ENCODE data around the gene NFIA. TPM values are rescaled to one million over a fixed set of nuclear protein-coding genes. Genes with fewer than 3 reads are reported as not detected.

The NFIA gene
- total and polyA plus RNA-seq, 2 of the 13 experiments (the other 11 are each of a cell fraction or from before 2014, with no cell fraction given), result 14.7 to 28.5 TPM

DNA sequence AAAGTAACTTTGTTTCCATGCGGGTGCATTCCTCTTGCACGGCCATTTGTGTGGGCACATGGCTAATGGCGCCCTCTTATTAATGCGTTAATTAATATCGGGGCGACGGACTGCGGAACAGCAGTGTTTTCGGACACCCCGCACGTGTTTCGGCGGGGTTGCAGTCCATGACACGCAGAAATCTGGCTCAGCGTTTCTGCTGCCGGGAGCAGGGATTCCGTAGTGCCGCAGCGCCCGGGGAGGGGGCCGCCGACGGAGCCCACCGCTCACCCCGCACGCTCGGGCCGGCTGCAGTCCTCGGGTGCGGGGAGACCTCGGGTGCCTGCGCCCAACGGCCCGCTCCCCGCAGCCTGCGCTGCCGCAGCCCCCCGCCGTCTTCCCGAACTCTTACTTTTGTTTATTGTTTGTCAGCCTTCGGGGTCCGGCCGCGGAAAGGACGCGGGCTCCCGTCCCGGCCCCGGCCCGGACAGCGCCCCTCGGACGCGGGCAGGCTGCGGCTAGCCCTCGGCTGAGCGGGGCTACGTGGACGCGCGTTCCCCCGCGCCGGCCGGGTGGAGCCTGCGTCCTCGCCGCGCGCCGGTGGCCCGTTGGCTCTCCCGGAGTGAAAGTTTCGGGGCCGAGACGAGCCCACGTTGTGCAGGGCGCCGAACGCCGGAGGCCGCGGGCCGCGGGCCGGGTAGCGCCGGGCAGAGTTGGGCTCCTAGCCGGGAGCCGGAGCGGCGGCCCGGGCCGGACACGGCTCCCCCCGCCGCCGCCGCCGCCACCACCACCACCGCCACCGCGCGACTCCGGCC lies 849 bp downstream of the NFIA start (continued):
- TF ChIP-seq, protein P1, sequence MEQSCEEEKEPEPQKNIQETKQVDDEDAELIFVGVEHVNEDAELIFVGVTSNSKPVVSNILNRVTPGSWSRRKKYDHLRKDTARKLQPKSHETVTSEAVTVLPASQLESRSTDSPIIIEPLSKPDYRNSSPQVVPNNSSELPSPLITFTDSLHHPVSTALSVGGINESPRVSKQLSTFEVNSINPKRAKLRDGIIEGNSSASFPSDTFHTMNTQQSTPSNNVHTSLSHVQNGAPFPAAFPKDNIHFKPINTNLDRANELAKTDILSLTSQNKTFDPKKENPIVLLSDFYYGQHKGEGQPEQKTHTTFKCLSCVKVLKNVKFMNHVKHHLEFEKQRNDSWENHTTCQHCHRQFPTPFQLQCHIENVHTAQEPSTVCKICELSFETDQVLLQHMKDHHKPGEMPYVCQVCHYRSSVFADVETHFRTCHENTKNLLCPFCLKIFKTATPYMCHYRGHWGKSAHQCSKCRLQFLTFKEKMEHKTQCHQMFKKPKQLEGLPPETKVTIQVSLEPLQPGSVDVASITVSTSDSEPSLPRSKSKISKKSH (CRISPR knock-in tag; IDR thresholded peaks at IDR 0.05; ENCODE audit: borderline replicate concordance), result no peak
- TF ChIP-seq ETV5 (CRISPR knock-in tag; IDR thresholded peaks at IDR 0.05; ENCODE audit: borderline replicate concordance) (no peak), ZNF800 (CRISPR knock-in tag; IDR thresholded peaks at IDR 0.05) (no peak), POGZ (CRISPR knock-in tag; IDR thresholded peaks at IDR 0.05) (no peak), ESRRA (CRISPR knock-in tag; IDR thresholded peaks at IDR 0.05; ENCODE audit: low read depth) (no peak), MXI1 (IDR thresholded peaks at IDR 0.05; ENCODE audit: borderline replicate concordance, low read depth, low read length) (peak; percentile 15; the same call in 1 of the 3 replicates), FOXP4 (CRISPR knock-in tag; IDR thresholded peaks at IDR 0.05) (no peak), CBX5 (CRISPR knock-in tag; IDR thresholded peaks at IDR 0.05; ENCODE audit: borderline replicate concordance) (no peak), ZNF510 (CRISPR knock-in tag; IDR thresholded peaks at IDR 0.05; ENCODE audit: low read depth) (no peak), NR2F1 (CRISPR knock-in tag; IDR thresholded peaks at IDR 0.05) (no peak), ZNF878 (CRISPR knock-in tag; IDR thresholded peaks at IDR 0.05) (no peak), HES4 (CRISPR knock-in tag; IDR thresholded peaks at IDR 0.05; ENCODE audit: borderline replicate concordance) (peak; percentile 72; the same call in 1 of the 2 replicates), ZSCAN22 (CRISPR knock-in tag; IDR thresholded peaks at IDR 0.05) (no peak), NFKBIZ (CRISPR knock-in tag; IDR thresholded peaks at IDR 0.05) (no peak), HBP1 (CRISPR knock-in tag; IDR thresholded peaks at IDR 0.05; ENCODE audit: low read depth) (no peak), GABPA (IDR thresholded peaks at IDR 0.05; ENCODE audit: low read depth, low read length) (no peak), GABPA (CRISPR knock-in tag; IDR thresholded peaks at IDR 0.05; ENCODE audit: low read depth) (no peak), RARG (CRISPR knock-in tag; IDR thresholded peaks at IDR 0.05; ENCODE audit: low read depth) (no peak), TBX2 (CRISPR knock-in tag; IDR thresholded peaks at IDR 0.05; ENCODE audit: borderline replicate concordance) (no peak)
